GM12878 (cell line): Measurements from ENCODE around the gene NFATC1.

Source experiments
- CEBPB ChIP-seq, 2 experiments: fragments of 150-350 bp in 1 of 2; IDR thresholded peaks; 2 replicates each; pipeline ENCODE4 v1.6.1; 2012 to 2014; ENCODE audit warnings: low read depth in 2 of 2, low read length in 2 of 2, borderline replicate concordance in 1 of 2, inconsistent platforms in 1 of 2
- EZH2 ChIP-seq: IDR thresholded peaks from 2 replicates; pipeline ENCODE4 v1.6.1; 2012; ENCODE audit warnings: low read depth, mild to moderate bottlenecking, control low read depth, inconsistent platforms, low read length, borderline replicate concordance; ENCODE audit not compliant: control insufficient read depth
- POLR2AphosphoS5 ChIP-seq: IDR thresholded peaks from 2 replicates; pipeline ENCODE4 v1.6.1; 2011; ENCODE audit warnings: mild to moderate bottlenecking, low read length, inconsistent platforms

- TF ChIP-seq CEBPB (IDR thresholded peaks at IDR 0.05; ENCODE audit: borderline replicate concordance in 1 of 2, low read depth in 2 of 2, low read length in 2 of 2): no peak
- TF ChIP-seq POLR2AphosphoS5: no peak
- TF ChIP-seq EZH2: no peak
These were observed 39.1 kb downstream of the NFATC1 start for GRCh38 chr18:79434607-79435401.
